Measurements from ENCODE around the gene C18orf63.

C18orf63 gene

GRCh38 chr18:74303306-74303705, 12.3 kb upstream of the C18orf63 start:
- Histone ChIP-seq H3K9me3 (ENCODE audit: control insufficient read depth, insufficient read depth, low read depth, low read length) (no peaks in the 10 kb centered on the region), H3K4me3 (ENCODE audit: low read depth, low read length) (no peak overlapping the region), H3K4me1 (ENCODE audit: control insufficient read depth, insufficient read depth, low read length) (no peaks in the 10 kb centered on the region), H3K27ac (ENCODE audit: extremely low read depth, low read depth, low read length) (no peak overlapping the region), H3K36me3 (ENCODE audit: control insufficient read depth in 2 of 2, insufficient read depth in 1 of 2, low read length in 2 of 2) (no peaks in the 10 kb centered on the region)
- POLR2A ChIA-PET: no interaction called here
- TF ChIP-seq ZNF311 (tag by site-specific recombination; IDR thresholded peaks at IDR 0.05; ENCODE audit: borderline replicate concordance): no peak
- no peak for TF ChIP-seq ZNF121 (tag by site-specific recombination; IDR thresholded peaks at IDR 0.05)
- TF ChIP-seq INSM2 (tag by site-specific recombination; IDR thresholded peaks at IDR 0.05): no peak
- TF ChIP-seq, protein P1, sequence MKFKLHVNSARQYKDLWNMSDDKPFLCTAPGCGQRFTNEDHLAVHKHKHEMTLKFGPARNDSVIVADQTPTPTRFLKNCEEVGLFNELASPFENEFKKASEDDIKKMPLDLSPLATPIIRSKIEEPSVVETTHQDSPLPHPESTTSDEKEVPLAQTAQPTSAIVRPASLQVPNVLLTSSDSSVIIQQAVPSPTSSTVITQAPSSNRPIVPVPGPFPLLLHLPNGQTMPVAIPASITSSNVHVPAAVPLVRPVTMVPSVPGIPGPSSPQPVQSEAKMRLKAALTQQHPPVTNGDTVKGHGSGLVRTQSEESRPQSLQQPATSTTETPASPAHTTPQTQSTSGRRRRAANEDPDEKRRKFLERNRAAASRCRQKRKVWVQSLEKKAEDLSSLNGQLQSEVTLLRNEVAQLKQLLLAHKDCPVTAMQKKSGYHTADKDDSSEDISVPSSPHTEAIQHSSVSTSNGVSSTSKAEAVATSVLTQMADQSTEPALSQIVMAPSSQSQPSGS (tag by site-specific recombination; IDR thresholded peaks at IDR 0.05; ENCODE audit: low read depth): no peak
- no peak for TF ChIP-seq ZNF394 (tag by site-specific recombination; IDR thresholded peaks at IDR 0.05; ENCODE audit: borderline replicate concordance)
- no peak for TF ChIP-seq TCF7L2 (IDR thresholded peaks at IDR 0.05; ENCODE audit: borderline replicate concordance, low read depth, low read length)
- no peak for TF ChIP-seq ZNF341 (tag by site-specific recombination; IDR thresholded peaks at IDR 0.05; ENCODE audit: low read depth)
- no peak for TF ChIP-seq ZNF221 (tag by site-specific recombination; IDR thresholded peaks at IDR 0.05; ENCODE audit: borderline replicate concordance)
- TF ChIP-seq, protein P2, sequence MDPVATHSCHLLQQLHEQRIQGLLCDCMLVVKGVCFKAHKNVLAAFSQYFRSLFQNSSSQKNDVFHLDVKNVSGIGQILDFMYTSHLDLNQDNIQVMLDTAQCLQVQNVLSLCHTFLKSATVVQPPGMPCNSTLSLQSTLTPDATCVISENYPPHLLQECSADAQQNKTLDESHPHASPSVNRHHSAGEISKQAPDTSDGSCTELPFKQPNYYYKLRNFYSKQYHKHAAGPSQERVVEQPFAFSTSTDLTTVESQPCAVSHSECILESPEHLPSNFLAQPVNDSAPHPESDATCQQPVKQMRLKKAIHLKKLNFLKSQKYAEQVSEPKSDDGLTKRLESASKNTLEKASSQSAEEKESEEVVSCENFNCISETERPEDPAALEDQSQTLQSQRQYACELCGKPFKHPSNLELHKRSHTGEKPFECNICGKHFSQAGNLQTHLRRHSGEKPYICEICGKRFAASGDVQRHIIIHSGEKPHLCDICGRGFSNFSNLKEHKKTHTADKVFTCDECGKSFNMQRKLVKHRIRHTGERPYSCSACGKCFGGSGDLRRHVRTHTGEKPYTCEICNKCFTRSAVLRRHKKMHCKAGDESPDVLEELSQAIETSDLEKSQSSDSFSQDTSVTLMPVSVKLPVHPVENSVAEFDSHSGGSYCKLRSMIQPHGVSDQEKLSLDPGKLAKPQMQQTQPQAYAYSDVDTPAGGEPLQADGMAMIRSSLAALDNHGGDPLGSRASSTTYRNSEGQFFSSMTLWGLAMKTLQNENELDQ (tag by site-specific recombination; IDR thresholded peaks at IDR 0.05; ENCODE audit: low read depth): no peak
- CTCF ChIA-PET: no interaction called here

DNA sequence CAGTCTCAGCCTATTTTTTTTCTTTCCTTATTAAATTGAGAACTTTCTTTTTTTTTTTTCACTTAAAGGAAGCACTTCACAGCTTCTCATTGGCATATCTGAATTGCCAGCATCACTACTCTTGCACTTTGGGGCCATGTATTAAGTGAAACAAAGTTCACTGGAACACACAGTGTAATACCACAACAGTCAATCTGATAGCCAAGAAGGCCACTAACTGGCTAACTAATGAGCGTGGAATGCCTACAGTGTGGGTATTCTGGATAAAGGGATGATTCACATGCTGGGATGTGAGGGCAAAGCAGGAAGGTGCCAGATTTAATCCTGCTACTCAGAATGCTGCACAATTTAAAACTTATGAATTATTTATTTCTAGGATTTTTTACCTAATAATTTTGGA, 11.7 kb upstream of the C18orf63 start:
- CTCF ChIA-PET: no interaction called here
- no peaks in the 10 kb centered on the region for H3K36me3 ChIP-seq (ENCODE audit: control insufficient read depth in 2 of 2, insufficient read depth in 1 of 2, low read length in 2 of 2)
- H3K4me3 ChIP-seq (ENCODE audit: low read depth, low read length): no peak overlapping the region
- no peaks in the 10 kb centered on the region for H3K9me3 ChIP-seq (ENCODE audit: control insufficient read depth, insufficient read depth, low read depth, low read length)
- no peaks in the 10 kb centered on the region for H3K4me1 ChIP-seq (ENCODE audit: control insufficient read depth, insufficient read depth, low read length)
- POLR2A ChIA-PET: no interaction called here
- no peak for TF ChIP-seq TCF7L2 (IDR thresholded peaks at IDR 0.05; ENCODE audit: borderline replicate concordance, low read depth, low read length)
- no peak for TF ChIP-seq GLI2 (tag by site-specific recombination; IDR thresholded peaks at IDR 0.05; ENCODE audit: borderline replicate concordance, low read depth)
- no peak for TF ChIP-seq ZBTB1 (tag by site-specific recombination; IDR thresholded peaks at IDR 0.05)
- no peak for TF ChIP-seq ZNF221 (tag by site-specific recombination; IDR thresholded peaks at IDR 0.05; ENCODE audit: borderline replicate concordance)
- no peak for TF ChIP-seq SETDB1 (IDR thresholded peaks at IDR 0.05; ENCODE audit: insufficient read length, low read length)
- TF ChIP-seq ZNF76 (tag by site-specific recombination; IDR thresholded peaks at IDR 0.05; ENCODE audit: borderline replicate concordance, low read depth): no peak
- no peak for TF ChIP-seq ZNF629 (tag by site-specific recombination; IDR thresholded peaks at IDR 0.05)
- no peak for TF ChIP-seq ZNF211 (tag by site-specific recombination; IDR thresholded peaks at IDR 0.05; ENCODE audit: low read depth)
- no peak for TF ChIP-seq ZBTB8A (tag by site-specific recombination; IDR thresholded peaks at IDR 0.05)
- no peak for TF ChIP-seq IKZF3 (tag by site-specific recombination; IDR thresholded peaks at IDR 0.05)
- TF ChIP-seq RBAK (tag by site-specific recombination; IDR thresholded peaks at IDR 0.05): no peak
- TF ChIP-seq ZSCAN18 (tag by site-specific recombination; IDR thresholded peaks at IDR 0.05): no peak
- no peak for TF ChIP-seq ZFP37 (tag by site-specific recombination; IDR thresholded peaks at IDR 0.05)
- no peak overlapping the region for H3K27ac ChIP-seq (ENCODE audit: extremely low read depth, low read depth, low read length)
